Measurements from ENCODE around the gene ATP7B. TPM values are rescaled to one million over a fixed set of nuclear protein-coding genes. Genes with fewer than 3 reads are reported as not detected.

Gene ATP7B
- polyA plus RNA-seq, 3 donors, result 0.39 to 0.44 TPM; not detected in 1

DNA sequence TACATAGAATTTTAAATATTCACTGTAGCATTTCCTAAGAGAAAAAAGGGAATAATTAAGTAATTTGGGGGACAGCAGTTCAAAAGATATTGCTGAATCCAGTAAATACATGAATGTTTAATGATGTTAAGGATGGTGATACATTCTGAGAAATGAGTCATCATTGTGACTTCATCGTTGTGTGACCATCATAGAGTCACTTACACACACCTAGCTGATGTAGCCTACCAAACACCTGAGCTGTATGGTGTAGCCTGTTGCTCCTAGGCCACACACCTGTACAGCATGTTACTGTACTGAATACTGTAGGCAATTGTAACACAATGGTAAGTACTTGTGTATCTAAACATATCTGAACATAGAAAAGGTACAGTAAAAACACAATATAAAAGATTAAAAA is 34.8 kb downstream of the ATP7B start:
- no peak for DNase-seq
- H3K27ac Mint-ChIP-seq, result no peak overlapping the region
- no peaks in the 10 kb centered on the region for H3K36me3 ChIP-seq (replicated peaks in 1 of 2; ENCODE audit: control insufficient read depth in 1 of 2, insufficient read depth in 2 of 2, low read length in 2 of 2)
- TF ChIP-seq, protein P1, sequence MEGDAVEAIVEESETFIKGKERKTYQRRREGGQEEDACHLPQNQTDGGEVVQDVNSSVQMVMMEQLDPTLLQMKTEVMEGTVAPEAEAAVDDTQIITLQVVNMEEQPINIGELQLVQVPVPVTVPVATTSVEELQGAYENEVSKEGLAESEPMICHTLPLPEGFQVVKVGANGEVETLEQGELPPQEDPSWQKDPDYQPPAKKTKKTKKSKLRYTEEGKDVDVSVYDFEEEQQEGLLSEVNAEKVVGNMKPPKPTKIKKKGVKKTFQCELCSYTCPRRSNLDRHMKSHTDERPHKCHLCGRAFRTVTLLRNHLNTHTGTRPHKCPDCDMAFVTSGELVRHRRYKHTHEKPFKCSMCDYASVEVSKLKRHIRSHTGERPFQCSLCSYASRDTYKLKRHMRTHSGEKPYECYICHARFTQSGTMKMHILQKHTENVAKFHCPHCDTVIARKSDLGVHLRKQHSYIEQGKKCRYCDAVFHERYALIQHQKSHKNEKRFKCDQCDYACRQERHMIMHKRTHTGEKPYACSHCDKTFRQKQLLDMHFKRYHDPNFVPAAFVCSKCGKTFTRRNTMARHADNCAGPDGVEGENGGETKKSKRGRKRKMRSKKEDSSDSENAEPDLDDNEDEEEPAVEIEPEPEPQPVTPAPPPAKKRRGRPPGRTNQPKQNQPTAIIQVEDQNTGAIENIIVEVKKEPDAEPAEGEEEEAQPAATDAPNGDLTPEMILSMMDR (IDR thresholded peaks at IDR 0.05), result no peak
- H3K4me3 ChIP-seq (replicated peaks in 1 of 3; ENCODE audit: low read depth in 2 of 3, low read length in 3 of 3), result no peak overlapping the region
- peaks cover 0 to 3% (median 3%) of the 10 kb centered on the region in 3 donors for H3K27me3 Mint-ChIP-seq (ENCODE audit: low read depth in 3 of 3)
- no CpG with 5 or more reads among the region's 1 CpG for WGBS (ENCODE audit: insufficient coverage)
- H3K9me3 ChIP-seq (replicated peaks in 1 of 2; ENCODE audit: control insufficient read depth in 1 of 2, insufficient read depth in 1 of 2, low read length in 2 of 2), result no peaks in the 10 kb centered on the region
- H3K79me2 ChIP-seq (ENCODE audit: insufficient read depth, low read length), result no peaks in the 10 kb centered on the region
- no peaks in the 10 kb centered on the region for H4K20me1 ChIP-seq (ENCODE audit: insufficient read depth, low read length)
- H3K9me3 Mint-ChIP-seq, result peaks cover 0 to 3% (median 0%) of the 10 kb centered on the region in 7 donors
- H3K27me3 ChIP-seq (ENCODE audit: control insufficient read depth in 2 of 2, insufficient read depth in 2 of 2, low read length in 2 of 2), result no peaks in the 10 kb centered on the region
- no peaks in the 10 kb centered on the region for H3K4me1 Mint-ChIP-seq
- no peak overlapping the region for H3K27ac ChIP-seq (ENCODE audit: low read depth in 1 of 2, low read length in 2 of 2)
- H3K4me2 ChIP-seq (replicated peaks; ENCODE audit: extremely low read depth, low read length, poor library complexity, severe bottlenecking), result no peak overlapping the region
- no peak overlapping the region for H3K4me3 Mint-ChIP-seq
- H3K9ac ChIP-seq (ENCODE audit: insufficient read depth, low read length, poor library complexity, severe bottlenecking), result no peak overlapping the region
- no peak overlapping the region for H2AFZ ChIP-seq (ENCODE audit: insufficient read depth, low read depth, low read length, poor library complexity, severe bottlenecking)
- no peaks in the 10 kb centered on the region for H3K4me1 ChIP-seq (ENCODE audit: control insufficient read depth in 1 of 2, insufficient read depth in 2 of 2, low read length in 2 of 2)
- H3K36me3 Mint-ChIP-seq, result no peaks in the 10 kb centered on the region
- intact Hi-C loops (cut with micrococcal nuclease), result no loop called here

DNA sequence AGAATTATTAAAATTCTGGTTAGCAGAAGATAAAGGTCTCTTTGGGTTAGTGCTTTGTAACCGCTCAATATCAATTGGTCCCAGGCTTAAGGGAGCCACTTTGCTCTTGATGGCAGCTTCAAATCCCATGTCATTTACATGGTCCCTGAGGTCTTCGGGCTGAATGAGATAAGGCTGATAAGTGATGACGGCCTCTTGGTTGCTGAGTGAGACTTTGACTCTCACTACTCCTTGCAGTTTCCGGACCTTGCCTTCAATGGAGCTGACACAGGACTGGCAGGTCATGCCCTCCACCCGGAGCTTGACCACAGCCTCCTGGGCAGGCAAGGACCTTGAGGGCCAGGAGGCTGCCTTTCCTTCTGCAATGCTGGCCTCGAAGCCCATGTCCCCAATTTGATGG is 36.8 kb downstream of the ATP7B start:
- Mint-ChIP-seq H3K27me3 (ENCODE audit: low read depth in 3 of 3) (peaks cover 0 to 5% (median 2%) of the 10 kb centered on the region in 3 donors), H3K4me3 (no peak overlapping the region), H3K4me1 (no peaks in the 10 kb centered on the region), H3K27ac (no peak overlapping the region), H3K36me3 (no peaks in the 10 kb centered on the region), H3K9me3 (peaks cover 0 to 3% (median 0%) of the 10 kb centered on the region in 7 donors)
- intact Hi-C loops (cut with micrococcal nuclease), result no loop called here
- Histone ChIP-seq H3K36me3 (replicated peaks in 1 of 2; ENCODE audit: control insufficient read depth in 1 of 2, insufficient read depth in 2 of 2, low read length in 2 of 2) (no peaks in the 10 kb centered on the region), H3K4me1 (ENCODE audit: control insufficient read depth in 1 of 2, insufficient read depth in 2 of 2, low read length in 2 of 2) (no peaks in the 10 kb centered on the region), H3K9me3 (replicated peaks in 1 of 2; ENCODE audit: control insufficient read depth in 1 of 2, insufficient read depth in 1 of 2, low read length in 2 of 2) (no peaks in the 10 kb centered on the region), H3K27ac (ENCODE audit: low read depth in 1 of 2, low read length in 2 of 2) (no peak overlapping the region), H3K9ac (ENCODE audit: insufficient read depth, low read length, poor library complexity, severe bottlenecking) (no peak overlapping the region), H3K4me3 (replicated peaks in 1 of 3; ENCODE audit: low read depth in 2 of 3, low read length in 3 of 3) (no peak overlapping the region), H3K79me2 (ENCODE audit: insufficient read depth, low read length) (no peaks in the 10 kb centered on the region), H3K27me3 (ENCODE audit: control insufficient read depth in 2 of 2, insufficient read depth in 2 of 2, low read length in 2 of 2) (no peaks in the 10 kb centered on the region), H4K20me1 (ENCODE audit: insufficient read depth, low read length) (no peaks in the 10 kb centered on the region), H2AFZ (ENCODE audit: insufficient read depth, low read depth, low read length, poor library complexity, severe bottlenecking) (no peak overlapping the region), H3K4me2 (replicated peaks; ENCODE audit: extremely low read depth, low read length, poor library complexity, severe bottlenecking) (no peak overlapping the region)
- TF ChIP-seq, protein P1 (IDR thresholded peaks at IDR 0.05), result no peak
- no peak for DNase-seq
- 96% methylated on average over 6 of the region's 6 CpGs for WGBS (ENCODE audit: insufficient coverage)
